GM18867 (cell line): ENCODE data around the gene DIPK1B.
"Not testable (repeated sequence)": the region's sequence is repeated elsewhere in the genome, so short reads cannot be mapped to it uniquely, and the experiment has no call there.

Experiments
- ATAC-seq: cut with Tn5 transposase; IDR thresholded peaks from one replicate; pipeline ENCODE4 v1.9.1; 2021; ENCODE audit warnings: mild to moderate bottlenecking, moderate library complexity; ENCODE audit not compliant: unreplicated experiment

The DIPK1B gene

GRCh38 chr9:136748666-136749611 lies 36.6 kb downstream of the DIPK1B start:
- ATAC-seq, result no peak

- ATAC-seq, result no peak
These were observed 38.2 kb downstream of the DIPK1B start for GRCh38 chr9:136750526-136750925.

DNA sequence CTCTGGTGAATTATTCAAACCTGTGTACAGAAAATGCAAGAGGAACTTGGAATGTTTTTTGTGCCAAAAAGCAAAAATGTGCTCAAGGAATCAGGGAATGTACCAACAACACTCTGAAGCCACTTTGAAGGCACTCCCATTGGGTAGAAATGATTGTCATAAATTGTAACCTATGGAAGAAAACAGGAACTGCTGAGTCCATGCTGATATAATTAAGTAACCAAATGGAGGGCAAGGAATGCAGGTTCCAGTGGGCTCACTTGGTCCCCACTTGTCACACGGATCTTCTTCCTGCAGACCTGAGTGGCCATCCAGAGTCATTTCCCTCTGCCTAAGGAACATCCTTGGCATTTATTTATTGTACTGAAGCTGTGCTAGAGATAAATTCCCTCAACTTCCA lies 38.9 kb downstream of the DIPK1B start:
- ATAC-seq, result no peak

DNA sequence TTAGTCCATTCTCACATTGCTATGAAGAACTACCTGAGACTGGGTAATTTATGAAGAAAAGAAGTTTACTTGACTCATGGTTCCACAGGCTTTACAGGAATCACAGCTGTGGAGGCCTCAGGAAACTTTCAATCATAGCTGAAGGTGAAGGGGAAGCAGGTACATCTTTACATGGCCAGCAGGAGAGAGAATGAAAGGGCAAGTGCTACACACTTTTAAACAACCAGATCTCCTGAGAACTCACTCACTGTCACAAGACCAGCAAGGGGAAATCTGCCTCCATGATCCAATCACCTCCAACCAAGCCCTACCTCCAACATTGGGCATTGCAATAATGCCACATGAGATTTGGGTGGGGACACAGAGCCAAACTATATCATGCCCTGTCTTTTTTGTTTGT lies 39.4 kb downstream of the DIPK1B start:
- no peak for ATAC-seq

- ATAC-seq, result no peak
These were observed 41.1 kb downstream of the DIPK1B start for GRCh38 chr9:136753371-136754058.

DNA sequence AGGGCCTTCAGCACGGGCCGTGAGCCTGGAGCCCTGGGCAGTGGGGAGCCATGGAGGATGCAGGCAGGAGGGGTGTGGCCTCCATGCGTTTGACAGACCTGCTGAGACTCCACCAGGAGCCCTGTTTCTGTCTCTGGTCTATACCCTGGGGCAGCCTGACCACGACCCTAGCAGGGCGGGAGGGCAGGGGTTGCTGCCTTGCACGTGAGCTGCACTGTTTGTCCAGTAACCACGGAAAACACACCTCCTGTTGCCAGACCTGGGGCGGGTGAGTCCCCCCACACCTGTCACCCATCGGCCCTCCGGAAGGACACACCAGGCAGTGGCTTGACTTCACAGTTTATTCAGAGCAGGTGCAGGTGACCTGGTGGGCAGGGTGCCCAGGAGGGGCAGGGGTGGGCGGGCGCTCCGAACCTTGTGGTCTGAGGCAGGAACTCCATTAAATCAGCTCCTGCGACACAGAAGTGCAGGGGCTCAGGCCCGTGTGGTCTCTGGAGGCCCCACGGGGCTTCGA lies 41.7 kb downstream of the DIPK1B start:
- no peak for ATAC-seq

GRCh38 chr9:136754626-136755301 lies 42.4 kb downstream of the DIPK1B start:
- ATAC-seq, result no peak

GRCh38 chr9:136755302-136756133 lies 43.1 kb downstream of the DIPK1B start:
- not testable (repeated sequence) for ATAC-seq

DNA sequence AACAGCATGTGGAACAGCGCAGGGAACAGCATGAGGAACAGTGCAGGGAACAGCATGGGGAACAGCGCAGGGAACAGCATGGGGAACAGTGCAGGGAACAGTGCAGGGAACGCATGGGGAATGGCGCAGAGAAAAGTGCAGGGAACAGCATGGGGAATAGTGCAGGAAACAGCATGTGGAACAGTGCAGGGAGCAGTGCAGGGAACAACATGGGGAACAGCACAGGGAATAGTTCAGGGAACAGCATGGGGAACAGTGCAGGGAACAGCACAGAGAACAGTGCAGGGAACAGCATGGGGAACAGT lies 43.7 kb downstream of the DIPK1B start:
- ATAC-seq, result no peak

DNA sequence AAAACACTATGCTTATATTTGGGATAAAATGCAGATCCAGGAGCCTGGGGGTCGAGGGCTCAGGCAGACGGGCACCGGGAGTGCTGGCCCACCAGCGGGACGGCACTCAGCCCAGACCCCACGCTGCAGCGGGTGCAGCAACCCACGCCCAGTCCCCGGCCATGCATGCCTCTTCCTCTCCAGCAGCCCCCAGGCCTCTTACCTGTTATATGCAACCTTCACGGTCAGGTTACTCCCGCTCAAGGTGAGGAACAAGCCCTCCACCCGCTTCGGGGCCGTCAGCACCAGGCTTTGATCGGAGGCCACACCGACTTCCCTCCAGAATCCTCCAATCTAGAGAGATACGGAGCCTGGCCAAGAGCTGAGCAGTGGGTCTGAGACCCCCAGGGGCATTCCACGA lies 44.5 kb downstream of the DIPK1B start:
- ATAC-seq, result no peak

DNA sequence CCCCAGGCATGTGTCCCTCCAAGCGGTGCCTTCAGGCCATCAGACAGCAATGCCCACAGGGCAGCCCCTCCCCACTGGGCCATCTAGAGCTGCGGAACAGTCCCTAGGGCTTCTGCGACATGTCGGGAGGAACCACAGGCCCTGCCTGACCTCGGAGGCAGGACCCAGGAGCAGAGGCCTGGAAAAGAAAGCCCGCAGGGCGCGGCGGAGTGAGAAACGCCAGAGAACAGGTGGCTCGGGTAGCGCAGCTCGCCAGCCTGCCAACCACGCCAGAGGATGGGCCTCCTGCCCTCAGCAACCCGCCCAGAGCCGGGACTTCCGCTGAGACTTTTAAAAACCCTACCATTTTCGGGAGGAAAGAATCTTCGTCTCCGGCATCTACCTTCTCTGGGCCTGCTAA lies 45.0 kb downstream of the DIPK1B start:
- ATAC-seq, result no peak

DNA sequence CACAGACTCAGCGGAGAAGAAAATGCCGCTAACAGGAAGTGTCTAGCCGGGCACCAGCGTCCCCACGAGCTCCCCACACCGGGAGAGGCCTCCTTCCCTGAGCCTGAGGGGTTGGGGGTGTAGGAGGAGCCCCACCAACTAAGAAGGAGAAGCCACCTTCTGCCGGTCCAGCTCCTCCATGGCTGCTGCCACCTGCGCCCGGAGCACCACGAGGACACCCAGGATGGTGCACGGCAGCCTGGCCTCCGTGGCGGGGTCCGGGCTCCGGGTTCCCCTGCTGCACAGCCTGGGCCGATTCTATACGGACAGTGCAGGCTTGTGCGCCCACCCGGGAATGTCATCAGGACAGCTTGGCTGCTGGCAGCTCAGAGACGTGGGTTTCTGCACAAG lies 45.4 kb downstream of the DIPK1B start:
- ATAC-seq, result no peak

- no peak for ATAC-seq
These were observed 46.6 kb downstream of the DIPK1B start for GRCh38 chr9:136759001-136759400.

DNA sequence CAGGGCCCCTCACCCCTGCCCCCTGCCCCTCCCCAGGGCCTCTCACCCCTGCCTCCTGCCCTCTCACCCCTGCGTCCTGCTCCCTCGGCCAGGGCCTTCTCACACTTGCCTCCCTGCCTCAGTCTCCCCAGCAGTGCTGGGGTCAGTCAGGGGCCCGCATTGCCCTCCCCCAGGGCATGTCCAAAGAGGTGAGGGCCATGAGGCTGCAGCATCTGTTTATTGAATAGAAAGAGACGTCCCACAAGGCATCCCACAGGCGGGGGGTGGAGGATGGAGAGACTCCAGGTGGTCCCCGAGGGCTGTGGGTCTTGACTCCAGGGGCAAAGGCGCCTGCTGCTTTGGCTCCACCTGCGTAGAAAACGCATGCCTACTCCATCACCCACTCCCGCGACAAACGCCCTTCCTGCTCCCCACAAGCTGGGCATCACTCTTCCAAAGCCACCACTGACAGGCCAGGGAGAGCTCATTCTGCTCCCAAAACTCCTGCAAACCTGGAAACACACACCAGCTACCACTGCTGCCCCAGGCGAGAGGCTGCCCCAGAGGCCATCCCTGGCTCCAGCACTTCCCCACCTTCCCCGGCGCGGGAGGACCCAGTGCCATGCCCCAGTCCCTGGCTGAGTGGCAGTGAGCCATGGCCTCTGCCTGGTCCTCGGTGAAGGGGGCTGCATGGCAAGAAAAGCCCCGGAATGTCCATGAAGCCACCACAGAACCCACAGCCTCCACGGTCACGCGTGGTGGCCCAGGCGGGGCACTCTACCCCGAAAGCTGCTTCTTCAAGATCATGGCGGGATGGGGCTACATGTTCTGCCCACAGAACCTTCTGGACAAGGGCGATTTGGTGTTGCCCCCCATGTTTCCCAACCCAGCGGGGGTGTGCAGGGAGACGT lies 47.3 kb downstream of the DIPK1B start:
- no peak for ATAC-seq

GRCh38 chr9:136760424-136760823 lies 48.1 kb downstream of the DIPK1B start:
- ATAC-seq, result no peak

DNA sequence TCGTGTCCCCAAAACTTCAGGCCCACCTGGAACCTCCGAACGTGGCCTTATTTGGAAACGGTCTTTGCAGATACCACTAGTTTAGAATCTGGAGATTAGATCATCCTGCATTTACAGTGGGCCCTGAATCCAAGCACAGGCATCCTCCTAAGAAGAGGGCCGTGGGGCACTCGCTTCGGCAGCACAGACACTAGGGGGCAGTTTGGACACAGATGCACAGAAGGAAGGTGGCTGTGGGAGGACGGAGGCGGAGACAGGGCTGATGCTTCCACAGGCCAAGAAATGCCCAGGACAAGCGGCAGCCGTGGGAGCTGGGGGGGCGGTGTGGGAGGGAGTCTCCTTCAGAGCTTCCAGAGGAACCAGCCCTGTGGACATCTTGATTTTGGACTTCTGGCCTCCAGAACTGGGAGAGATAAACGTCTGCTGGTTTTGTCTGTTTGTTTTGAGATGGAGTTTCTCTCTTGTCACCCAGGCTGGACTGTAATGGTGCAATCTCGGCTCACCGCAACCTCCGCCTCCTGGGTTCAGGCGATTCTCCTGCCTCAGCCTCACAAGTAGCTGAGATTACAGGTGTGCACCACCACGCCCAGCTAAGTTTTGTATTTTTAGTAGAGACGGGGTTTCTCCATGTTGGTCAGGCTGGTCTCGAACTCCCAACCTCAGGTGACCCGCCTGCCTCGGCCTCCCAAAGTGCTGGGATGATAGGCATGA lies 48.6 kb downstream of the DIPK1B start:
- not testable (repeated sequence) for ATAC-seq

- ATAC-seq, result no peak
These were observed 49.2 kb downstream of the DIPK1B start for GRCh38 chr9:136761545-136761981.

DNA sequence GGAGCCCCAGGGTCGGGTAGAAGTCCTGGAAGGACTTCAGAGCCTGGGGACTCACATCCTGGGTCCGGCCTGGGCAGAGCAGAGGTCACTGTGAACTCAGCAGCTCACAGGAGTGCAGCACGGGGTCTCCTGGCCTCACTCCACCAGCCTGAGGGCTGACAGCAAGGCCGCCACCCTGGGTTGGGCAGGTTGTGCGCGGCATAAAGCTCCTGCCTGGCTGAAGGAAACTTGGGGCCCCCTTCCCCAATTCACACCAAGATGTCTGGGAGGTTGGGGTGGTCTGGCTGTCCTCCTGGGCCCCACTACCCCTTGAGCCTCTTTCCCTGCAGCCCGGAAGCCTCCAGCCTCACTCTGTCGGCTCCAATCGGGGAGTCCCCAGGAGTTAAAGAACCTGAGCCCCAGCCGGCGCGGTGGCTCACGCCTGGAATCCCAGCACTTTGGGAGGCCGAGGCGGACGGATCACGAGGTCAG lies 49.9 kb downstream of the DIPK1B start:
- no peak for ATAC-seq
